ENCODE results near the gene EYA2. TPM values are rescaled to one million over a fixed set of nuclear protein-coding genes. Genes with fewer than 3 reads are reported as not detected.

Gene EYA2
- total RNA-seq, 3 donors from 2014 or later (not counting 1 experiment from before 2014, with no cell fraction given) = 0.30 TPM; not detected in 2

- no peak for DNase-seq
- intact Hi-C loops (cut with micrococcal nuclease) = no loop called here
Measured at GRCh38 chr20:47161411-47161810, 266.8 kb downstream of the EYA2 start.

GRCh38 chr20:47164140-47164539, 269.5 kb downstream of the EYA2 start:
- 90% methylated on average over 13 of the region's 13 CpGs for WGBS (ENCODE audit: insufficient coverage)
- ATAC-seq = no peak

More at GRCh38 chr20:47161411-47161810, 266.8 kb downstream of the EYA2 start:
- Mint-ChIP-seq H3K9me3 (no peaks in the 10 kb centered on the region), H3K4me1 (no peaks in the 10 kb centered on the region), H3K27me3 (ENCODE audit: low read depth in 2 of 2) (peaks cover 8 to 9% of the 10 kb centered on the region in 2 donors), H3K27ac (no peak overlapping the region), H3K36me3 (no peaks in the 10 kb centered on the region), H3K4me3 (no peak overlapping the region)
- Histone ChIP-seq H3K27ac (ENCODE audit: low read length) (no peak overlapping the region), H3K4me3 (ENCODE audit: low read length) (no peak overlapping the region), H3K27me3 (ENCODE audit: control insufficient read depth, insufficient read depth, low read length) (no peaks in the 10 kb centered on the region), H3K4me1 (ENCODE audit: control insufficient read depth, insufficient read depth, low read length) (no peaks in the 10 kb centered on the region), H3K9me3 (ENCODE audit: control insufficient read depth, insufficient read depth, low read length) (no peaks in the 10 kb centered on the region), H3K36me3 (ENCODE audit: control insufficient read depth, insufficient read depth, low read length) (no peaks in the 10 kb centered on the region)
- TF ChIP-seq CTCF (IDR thresholded peaks at IDR 0.05) = no peak
- no peak for ATAC-seq
- 95% methylated on average over 10 of the region's 10 CpGs for WGBS (ENCODE audit: insufficient coverage)

GRCh38 chr20:47165376-47165865, 270.8 kb downstream of the EYA2 start:
- no peak overlapping the region for H3K27ac Mint-ChIP-seq
- H3K4me1 Mint-ChIP-seq = no peaks in the 10 kb centered on the region
- no peaks in the 10 kb centered on the region for H3K36me3 Mint-ChIP-seq
- Histone ChIP-seq H3K4me1 (ENCODE audit: control insufficient read depth, insufficient read depth, low read length) (no peaks in the 10 kb centered on the region), H3K9me3 (ENCODE audit: control insufficient read depth, insufficient read depth, low read length) (no peaks in the 10 kb centered on the region), H3K36me3 (ENCODE audit: control insufficient read depth, insufficient read depth, low read length) (no peaks in the 10 kb centered on the region), H3K27ac (ENCODE audit: low read length) (no peak overlapping the region), H3K4me3 (ENCODE audit: low read length) (no peak overlapping the region), H3K27me3 (ENCODE audit: control insufficient read depth, insufficient read depth, low read length) (no peaks in the 10 kb centered on the region)
- intact Hi-C loops (cut with micrococcal nuclease) = no loop called here
- 84% methylated on average over 4 of the region's 4 CpGs for WGBS (ENCODE audit: insufficient coverage)
- ATAC-seq (no peak), DNase-seq (no peak)
- H3K9me3 Mint-ChIP-seq = no peaks in the 10 kb centered on the region
- no peak for TF ChIP-seq CTCF (IDR thresholded peaks at IDR 0.05)
- peaks cover 0 to under 1% of the 10 kb centered on the region in 2 donors for H3K27me3 Mint-ChIP-seq (ENCODE audit: low read depth in 2 of 2)
- no peak overlapping the region for H3K4me3 Mint-ChIP-seq

More at GRCh38 chr20:47164140-47164539, 269.5 kb downstream of the EYA2 start:
- H3K9me3 Mint-ChIP-seq = no peaks in the 10 kb centered on the region
- Histone ChIP-seq H3K9me3 (ENCODE audit: control insufficient read depth, insufficient read depth, low read length) (no peaks in the 10 kb centered on the region), H3K4me3 (ENCODE audit: low read length) (no peak overlapping the region), H3K27me3 (ENCODE audit: control insufficient read depth, insufficient read depth, low read length) (no peaks in the 10 kb centered on the region), H3K4me1 (ENCODE audit: control insufficient read depth, insufficient read depth, low read length) (no peaks in the 10 kb centered on the region), H3K27ac (ENCODE audit: low read length) (no peak overlapping the region), H3K36me3 (ENCODE audit: control insufficient read depth, insufficient read depth, low read length) (no peaks in the 10 kb centered on the region)
- DNase-seq = no peak
- TF ChIP-seq CTCF (IDR thresholded peaks at IDR 0.05) = no peak
- intact Hi-C loops (cut with micrococcal nuclease) = no loop called here
- no peaks in the 10 kb centered on the region for H3K36me3 Mint-ChIP-seq
- no peak overlapping the region for H3K27ac Mint-ChIP-seq
- no peak overlapping the region for H3K4me3 Mint-ChIP-seq
- peaks cover 0 to 4% of the 10 kb centered on the region in 2 donors for H3K27me3 Mint-ChIP-seq (ENCODE audit: low read depth in 2 of 2)
- H3K4me1 Mint-ChIP-seq = no peaks in the 10 kb centered on the region

GRCh38 chr20:47167846-47168245, 273.2 kb downstream of the EYA2 start:
- Histone ChIP-seq H3K27ac (ENCODE audit: low read length) (no peak overlapping the region), H3K36me3 (ENCODE audit: control insufficient read depth, insufficient read depth, low read length) (no peaks in the 10 kb centered on the region), H3K27me3 (ENCODE audit: control insufficient read depth, insufficient read depth, low read length) (no peaks in the 10 kb centered on the region), H3K4me3 (ENCODE audit: low read length) (no peak overlapping the region), H3K4me1 (ENCODE audit: control insufficient read depth, insufficient read depth, low read length) (no peaks in the 10 kb centered on the region), H3K9me3 (ENCODE audit: control insufficient read depth, insufficient read depth, low read length) (no peaks in the 10 kb centered on the region)
- H3K9me3 Mint-ChIP-seq = no peaks in the 10 kb centered on the region
- H3K4me1 Mint-ChIP-seq = no peaks in the 10 kb centered on the region
- WGBS (ENCODE audit: insufficient coverage) = 80% methylated on average over 9 of the region's 9 CpGs
- no peak for DNase-seq
- no peaks in the 10 kb centered on the region for H3K27me3 Mint-ChIP-seq (ENCODE audit: low read depth in 2 of 2)
- no peak overlapping the region for H3K27ac Mint-ChIP-seq
- no peak overlapping the region for H3K4me3 Mint-ChIP-seq
- H3K36me3 Mint-ChIP-seq = no peaks in the 10 kb centered on the region
- no peak for ATAC-seq
- no peak for TF ChIP-seq CTCF (IDR thresholded peaks at IDR 0.05)
- intact Hi-C loops (cut with micrococcal nuclease) = no loop called here

Measured in natural killer cell (primary cell).